ENCODE measurements around the gene LRP1B.

Gene LRP1B

DNA sequence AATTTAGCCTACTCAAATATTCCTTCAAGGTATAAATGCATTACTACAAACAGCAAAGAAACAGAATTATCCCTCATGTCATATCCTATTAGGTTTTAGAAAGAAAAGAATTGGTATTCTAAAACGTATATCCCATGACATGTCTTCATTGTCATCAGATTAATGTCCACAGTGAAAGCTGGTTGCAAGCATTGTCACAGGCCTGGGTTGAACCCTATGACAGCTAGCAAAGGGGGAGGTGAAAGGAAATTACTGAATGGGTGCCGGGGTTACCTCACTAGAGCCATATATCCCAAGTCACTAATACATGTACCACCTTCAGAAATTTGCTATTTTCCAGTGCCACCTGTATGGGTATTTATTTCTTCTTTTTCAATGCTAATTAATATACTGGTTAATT is 1720.1 kb downstream of the LRP1B start:
- TF ChIP-seq ZFX (IDR thresholded peaks at IDR 0.05; ENCODE audit: borderline replicate concordance): no peak
- TF ChIP-seq, protein P1, sequence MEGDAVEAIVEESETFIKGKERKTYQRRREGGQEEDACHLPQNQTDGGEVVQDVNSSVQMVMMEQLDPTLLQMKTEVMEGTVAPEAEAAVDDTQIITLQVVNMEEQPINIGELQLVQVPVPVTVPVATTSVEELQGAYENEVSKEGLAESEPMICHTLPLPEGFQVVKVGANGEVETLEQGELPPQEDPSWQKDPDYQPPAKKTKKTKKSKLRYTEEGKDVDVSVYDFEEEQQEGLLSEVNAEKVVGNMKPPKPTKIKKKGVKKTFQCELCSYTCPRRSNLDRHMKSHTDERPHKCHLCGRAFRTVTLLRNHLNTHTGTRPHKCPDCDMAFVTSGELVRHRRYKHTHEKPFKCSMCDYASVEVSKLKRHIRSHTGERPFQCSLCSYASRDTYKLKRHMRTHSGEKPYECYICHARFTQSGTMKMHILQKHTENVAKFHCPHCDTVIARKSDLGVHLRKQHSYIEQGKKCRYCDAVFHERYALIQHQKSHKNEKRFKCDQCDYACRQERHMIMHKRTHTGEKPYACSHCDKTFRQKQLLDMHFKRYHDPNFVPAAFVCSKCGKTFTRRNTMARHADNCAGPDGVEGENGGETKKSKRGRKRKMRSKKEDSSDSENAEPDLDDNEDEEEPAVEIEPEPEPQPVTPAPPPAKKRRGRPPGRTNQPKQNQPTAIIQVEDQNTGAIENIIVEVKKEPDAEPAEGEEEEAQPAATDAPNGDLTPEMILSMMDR (IDR thresholded peaks at IDR 0.05): no peak
- no peak overlapping the region for H3K27ac ChIP-seq

DNA sequence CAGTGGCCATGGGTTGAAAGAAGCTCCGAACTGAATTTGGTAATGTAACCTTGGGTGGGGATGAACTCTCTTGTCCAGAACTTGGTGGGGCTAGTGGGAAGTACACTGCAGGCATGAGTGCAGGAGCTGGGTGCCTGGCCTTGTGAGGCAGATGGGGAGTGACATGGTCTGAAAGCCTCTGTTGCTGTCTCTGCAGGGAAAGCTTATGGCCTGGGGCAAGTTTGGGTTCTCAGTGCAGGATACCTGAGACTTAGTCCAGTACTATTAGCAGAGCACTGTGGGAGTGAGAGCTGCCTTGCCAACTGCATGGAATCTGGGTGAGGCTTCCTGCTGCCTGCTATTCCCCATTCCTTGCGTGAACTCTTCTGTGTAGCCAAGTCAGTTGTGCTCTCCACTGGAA is 1729.8 kb downstream of the LRP1B start:
- TF ChIP-seq, protein P1 (IDR thresholded peaks at IDR 0.05): no peak
- TF ChIP-seq ZFX (IDR thresholded peaks at IDR 0.05; ENCODE audit: borderline replicate concordance): no peak
- H3K27ac ChIP-seq: no peak overlapping the region

GRCh38 chr2:140392824-140393223 is 1738.0 kb downstream of the LRP1B start:
- no peak overlapping the region for H3K27ac ChIP-seq
- no peak for TF ChIP-seq ZFX (IDR thresholded peaks at IDR 0.05; ENCODE audit: borderline replicate concordance)
- TF ChIP-seq, protein P1 (IDR thresholded peaks at IDR 0.05): no peak

DNA sequence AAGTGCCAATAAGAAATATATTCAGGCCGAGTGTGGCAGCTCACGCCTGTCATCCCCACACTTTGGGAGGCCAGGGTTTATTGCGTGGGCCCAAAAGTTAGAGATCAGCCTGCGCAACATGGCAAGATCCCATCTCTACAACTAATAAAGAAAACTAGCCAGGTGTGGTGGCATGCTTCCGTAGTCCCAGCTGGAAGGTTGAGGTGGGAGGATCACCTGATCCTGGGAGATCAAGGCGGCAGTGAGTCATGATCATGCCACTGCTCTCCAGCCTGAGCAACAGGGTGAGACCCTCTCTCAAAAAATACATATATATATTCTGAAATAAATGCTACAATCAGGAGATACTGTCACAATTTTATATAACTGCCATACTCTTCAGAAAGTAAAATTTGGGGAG is 1745.9 kb downstream of the LRP1B start:
- TF ChIP-seq, protein P1 (IDR thresholded peaks at IDR 0.05): no peak
- TF ChIP-seq ZFX (IDR thresholded peaks at IDR 0.05; ENCODE audit: borderline replicate concordance): no peak
- H3K27ac ChIP-seq: no peak overlapping the region

DNA sequence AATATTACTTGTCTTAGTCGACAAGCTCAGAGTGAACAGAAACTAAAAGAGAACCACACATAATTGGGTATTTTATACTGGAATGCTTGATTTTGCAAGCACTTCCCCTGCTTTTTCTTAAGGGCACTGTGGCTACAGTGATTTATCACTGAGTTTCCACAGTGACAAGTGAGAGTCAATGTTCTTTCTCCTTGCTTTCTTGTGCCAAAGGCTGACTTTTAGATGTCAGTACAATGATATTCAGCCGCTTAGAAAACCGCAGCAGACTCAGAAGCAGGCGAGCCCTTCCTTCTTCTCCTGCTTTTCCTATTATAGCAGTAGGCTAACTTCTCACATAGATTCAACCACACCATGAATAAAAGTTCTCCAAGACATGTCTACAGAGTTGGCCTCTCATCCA is 1747.0 kb downstream of the LRP1B start:
- TF ChIP-seq, protein P1 (IDR thresholded peaks at IDR 0.05): no peak
- no peak for TF ChIP-seq ZFX (IDR thresholded peaks at IDR 0.05; ENCODE audit: borderline replicate concordance)
- no peak overlapping the region for H3K27ac ChIP-seq

DNA sequence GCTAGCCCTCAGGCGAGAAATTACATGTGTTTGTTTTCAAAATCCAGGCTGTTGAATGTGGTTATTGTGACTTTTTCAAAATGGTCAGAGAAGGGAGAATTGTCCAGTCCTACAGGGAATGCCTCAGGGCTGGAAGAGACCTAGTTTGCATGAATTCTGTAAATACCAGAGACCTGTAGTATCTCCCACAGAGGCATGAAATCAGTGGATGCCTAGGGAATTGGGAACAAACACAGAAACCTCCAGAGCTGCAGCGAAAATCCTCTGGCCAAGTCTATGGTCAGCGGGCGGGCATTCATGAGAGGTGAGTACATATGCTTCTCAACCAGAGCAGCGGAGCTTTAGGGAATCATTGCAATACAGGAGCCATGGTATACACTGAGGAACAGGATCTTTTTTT is 1754.1 kb downstream of the LRP1B start:
- H3K27ac ChIP-seq: no peak overlapping the region
- TF ChIP-seq, protein P1 (IDR thresholded peaks at IDR 0.05): no peak
- no peak for TF ChIP-seq ZFX (IDR thresholded peaks at IDR 0.05; ENCODE audit: borderline replicate concordance)

- TF ChIP-seq, protein P1 (IDR thresholded peaks at IDR 0.05): no peak
- TF ChIP-seq ZFX (IDR thresholded peaks at IDR 0.05; ENCODE audit: borderline replicate concordance): no peak
- H3K27ac ChIP-seq: no peak overlapping the region
Observed at GRCh38 chr2:140363131-140363530, 1767.7 kb downstream of the LRP1B start.
